Muscle of back (tissue), 11 donors: ENCODE data around the gene TBC1D10B. TPM values are rescaled to one million over a fixed set of nuclear protein-coding genes. Genes with fewer than 3 reads are reported as not detected.

Experiments used
- DNase-seq, 3 donors: peaks; one replicate each; pipeline versions ENCODE4 v3.0.0 to v3.0.0-alpha.2; 2013
- polyA plus RNA-seq, 10 donors: library from polyadenylated mRNA; unstranded; fragments of 120-200 nt; gene quantifications; one replicate each; pipeline ENCODE4 v1.2.1, GENCODE V29; 2013; ENCODE audit not compliant: insufficient read length in 10 of 10

The TBC1D10B gene
- polyA plus RNA-seq, 10 donors = 26.6 to 33.6 (median 29.4) TPM

DNA sequence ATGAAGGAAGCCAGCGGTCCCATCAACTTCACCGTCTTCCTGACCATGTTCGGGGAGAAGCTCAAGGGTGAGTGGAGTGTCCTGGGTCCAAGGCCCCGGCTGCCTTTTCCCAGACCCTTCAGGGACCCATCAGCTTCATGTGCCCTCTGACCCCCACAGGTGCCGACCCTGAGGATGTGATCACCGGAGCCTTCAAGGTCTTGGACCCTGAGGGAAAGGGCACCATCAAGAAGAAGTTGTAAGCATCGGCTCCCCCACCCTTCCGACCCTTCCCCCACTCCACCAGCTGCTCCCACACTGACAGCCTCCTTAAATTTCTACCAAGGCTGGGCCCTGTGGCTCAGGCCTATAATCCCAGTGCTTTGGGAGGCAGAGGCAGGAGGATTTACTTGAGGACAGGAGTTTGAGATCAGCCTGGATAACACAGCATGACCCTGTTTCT, 6.2 kb upstream of the TBC1D10B start:
- DNase-seq = peak in 1 of 3 donors; percentile 17

DNA sequence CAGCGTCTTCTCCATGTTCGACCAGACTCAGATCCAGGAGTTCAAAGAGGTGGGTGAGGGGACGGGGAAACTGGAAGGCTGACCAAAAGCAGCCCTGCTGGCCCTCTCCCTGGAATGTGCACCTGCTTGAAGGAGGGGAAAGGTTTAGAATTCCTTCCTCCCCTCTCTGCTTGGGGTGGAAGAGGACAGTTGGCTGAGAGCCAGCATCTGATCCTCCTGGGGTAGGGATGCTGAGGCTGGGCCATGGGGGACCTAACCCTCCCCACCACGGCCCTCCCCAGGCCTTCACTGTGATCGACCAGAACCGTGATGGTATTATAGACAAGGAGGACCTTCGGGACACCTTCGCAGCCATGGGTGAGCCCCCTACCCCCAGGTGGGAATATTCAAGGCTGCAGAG, 5.6 kb upstream of the TBC1D10B start:
- DNase-seq = no peak

DNA sequence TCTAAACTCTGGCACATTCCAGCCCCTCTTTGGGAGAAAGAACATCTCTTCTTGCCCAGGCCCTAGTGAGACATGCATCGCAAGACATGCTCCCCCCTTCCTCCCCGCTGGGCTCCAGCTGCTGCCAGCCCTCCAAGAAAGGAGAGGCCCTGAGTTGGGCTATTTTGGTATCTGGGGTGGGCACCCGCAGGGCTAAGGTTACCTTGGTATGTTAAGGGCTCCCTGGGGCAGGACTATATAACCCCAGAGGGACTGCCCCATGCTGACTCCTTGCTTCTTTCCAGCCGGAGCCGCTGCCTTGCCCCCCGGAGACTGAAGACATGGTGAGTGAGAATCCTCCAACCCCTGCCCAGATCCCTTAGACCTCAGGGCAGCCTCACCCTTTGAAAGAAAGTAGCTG, 4.2 kb upstream of the TBC1D10B start, which contains the start of gene MYL11:
MYL11 (plus strand) TSS at position 265 of the 400 bp plus-strand sequence; CDS start at position 321, 56 bp downstream.
- peak in 1 of 3 donors; percentile 75 for DNase-seq

DNA sequence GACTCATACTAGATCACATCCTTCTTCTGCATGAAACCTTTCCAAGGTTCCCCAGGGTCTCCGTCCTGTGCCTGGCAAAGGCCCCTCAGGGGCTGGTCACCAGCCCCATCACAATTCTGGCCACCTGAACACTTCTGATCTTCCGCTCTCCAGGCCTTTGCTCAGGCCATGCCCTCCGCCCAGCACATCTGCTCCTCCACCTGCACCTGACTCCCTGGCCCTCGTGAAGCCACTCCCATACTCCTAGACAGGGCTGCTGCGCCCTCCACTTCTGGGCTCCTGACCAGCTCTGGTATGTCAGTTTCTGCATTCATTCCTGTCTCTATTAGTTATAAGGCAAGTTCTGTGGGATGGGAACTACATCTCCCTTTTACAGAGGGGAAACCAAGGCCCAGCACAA, 2.4 kb upstream of the TBC1D10B start:
- no peak for DNase-seq

DNA sequence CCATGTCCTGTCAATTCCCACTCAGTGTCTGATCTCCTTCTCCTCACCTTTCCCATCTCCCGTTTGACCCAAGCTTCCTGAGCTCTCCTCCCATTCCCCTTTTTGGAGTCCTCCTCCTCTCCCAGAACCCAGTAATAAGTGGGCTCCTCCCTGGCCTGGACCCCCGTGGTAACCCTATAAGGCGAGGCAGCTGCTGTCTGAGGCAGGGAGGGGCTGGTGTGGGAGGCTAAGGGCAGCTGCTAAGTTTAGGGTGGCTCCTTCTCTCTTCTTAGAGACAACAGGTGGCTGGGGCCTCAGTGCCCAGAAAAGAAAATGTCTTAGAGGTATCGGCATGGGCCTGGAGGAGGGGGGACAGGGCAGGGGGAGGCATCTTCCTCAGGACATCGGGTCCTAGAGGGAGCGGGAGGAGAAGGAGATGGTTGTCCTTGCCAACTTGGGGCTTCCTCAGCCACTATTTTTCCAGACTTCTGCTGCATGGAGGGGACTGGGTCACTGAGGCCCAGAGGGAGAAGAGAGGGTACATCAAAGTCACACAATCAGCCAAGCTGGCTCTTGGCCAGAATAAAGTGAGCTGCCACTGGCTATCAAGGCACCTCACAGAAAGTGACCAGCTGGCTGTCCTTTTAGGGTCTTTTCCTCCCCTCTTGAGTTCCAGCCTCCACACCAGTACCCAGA, 1.9 kb upstream of the TBC1D10B start:
- DNase-seq = peak; percentile 65 to 80 (median 66)

DNA sequence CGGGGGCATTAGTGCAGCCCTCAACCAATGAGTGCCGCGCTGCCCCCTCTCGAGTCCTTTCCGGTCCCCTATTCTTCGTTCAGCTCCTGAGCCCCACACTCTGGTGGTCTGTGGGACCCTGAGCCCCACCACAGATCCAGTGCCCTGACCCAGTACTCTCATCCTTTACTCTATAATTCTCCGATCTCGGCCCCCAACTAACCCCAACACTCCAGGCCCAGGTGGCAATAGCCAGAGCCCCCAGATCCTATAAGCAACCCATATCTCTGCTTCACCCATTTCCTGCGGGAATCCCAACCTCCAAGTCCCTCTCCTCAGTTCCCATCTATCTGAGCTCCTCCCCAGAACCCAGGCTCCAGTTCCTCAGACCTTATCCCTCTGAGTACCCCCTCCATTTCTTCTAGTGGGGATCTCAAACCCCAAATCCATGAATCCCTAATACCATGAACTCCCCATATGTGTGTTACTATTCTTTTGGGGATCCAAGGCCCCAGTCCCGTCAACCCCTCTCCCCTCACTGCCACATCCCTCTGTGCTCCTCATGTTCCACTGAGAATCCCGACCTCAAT, 1.0 kb upstream of the TBC1D10B start:
- no peak for DNase-seq

DNA sequence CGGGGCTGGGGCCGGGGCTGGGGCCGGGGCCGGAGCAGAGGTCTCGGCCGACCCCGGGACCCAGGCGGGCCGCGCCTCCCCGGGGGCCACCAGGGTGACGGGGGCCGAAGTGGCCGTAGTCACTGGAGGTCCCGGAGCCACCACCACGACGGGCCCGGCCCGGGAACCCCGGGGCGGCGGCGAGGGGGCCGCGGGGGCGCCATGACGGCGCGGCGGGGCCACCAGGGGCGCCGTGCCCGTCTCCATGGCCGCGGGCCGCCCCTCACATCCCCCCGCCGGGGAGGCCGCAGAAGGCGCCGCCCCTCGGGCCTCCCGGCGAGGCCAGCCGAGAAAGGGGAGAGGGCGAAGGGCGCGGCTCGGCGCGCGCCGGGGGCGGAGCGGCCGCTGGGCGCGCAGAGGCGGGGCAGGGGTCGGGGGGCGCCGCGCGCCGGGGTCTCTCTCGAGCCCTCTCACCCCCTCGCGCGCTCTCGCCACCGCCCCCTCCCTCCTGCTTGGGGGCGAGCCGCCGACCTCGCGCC, 297 bp downstream of the TBC1D10B start:
- DNase-seq = no peak

DNA sequence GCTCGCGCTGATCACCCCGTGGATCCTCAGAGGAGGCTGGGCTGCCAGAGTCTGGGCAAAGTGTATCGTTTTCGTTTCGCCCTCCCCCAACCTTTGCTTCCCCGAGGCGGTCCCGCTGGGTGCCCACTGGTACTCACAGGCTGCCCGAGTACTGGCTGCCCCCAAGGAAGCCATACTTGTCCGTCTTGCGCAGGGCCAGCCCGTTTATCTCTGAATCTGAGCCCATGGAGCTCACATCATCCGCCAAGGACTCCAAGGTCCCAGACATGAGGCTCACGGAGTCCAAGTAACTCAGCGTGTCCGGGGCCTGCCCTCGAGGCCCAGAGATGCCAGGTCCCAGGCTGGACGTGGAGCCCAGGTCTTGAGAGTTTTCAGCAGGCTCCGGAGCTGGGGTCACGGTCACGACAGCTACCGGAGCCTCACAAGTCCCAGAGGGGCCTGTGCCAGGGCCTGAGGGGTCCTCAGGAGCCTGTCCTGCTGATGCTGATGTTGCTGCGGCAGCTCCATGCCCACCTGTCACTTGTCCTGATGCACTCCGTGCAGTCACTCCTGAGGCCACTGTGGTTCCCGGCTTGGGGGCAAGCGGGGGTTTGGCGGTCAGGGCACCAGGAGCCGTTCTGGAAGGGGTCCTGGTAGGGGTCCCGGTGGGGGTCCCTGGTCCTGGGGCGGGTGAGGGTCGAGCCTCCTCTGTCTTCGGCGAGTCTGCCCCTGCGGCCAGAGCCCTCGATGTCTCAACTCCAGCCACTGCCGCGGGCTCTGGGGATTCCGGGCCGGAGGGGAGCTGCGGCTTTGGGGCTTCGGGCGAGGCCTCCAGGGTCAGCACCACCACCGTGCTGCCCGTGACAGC, 980 bp downstream of the TBC1D10B start:
- DNase-seq = peak in 1 of 3 donors; percentile 53

DNA sequence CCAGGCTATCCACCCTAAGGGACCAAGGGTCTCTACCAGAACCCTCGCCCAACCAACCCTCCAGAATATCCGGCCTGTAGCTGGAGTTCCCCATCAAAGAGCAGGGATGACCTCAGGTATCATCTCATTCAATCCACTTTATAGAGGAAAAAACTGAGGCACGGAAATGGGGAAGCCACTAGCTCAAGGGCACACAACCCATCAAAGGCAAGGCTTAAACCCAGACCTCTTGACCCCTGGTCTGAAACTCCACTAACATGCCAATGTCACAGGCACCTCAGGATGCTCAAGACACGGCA, 1.6 kb downstream of the TBC1D10B start:
- DNase-seq = no peak

DNA sequence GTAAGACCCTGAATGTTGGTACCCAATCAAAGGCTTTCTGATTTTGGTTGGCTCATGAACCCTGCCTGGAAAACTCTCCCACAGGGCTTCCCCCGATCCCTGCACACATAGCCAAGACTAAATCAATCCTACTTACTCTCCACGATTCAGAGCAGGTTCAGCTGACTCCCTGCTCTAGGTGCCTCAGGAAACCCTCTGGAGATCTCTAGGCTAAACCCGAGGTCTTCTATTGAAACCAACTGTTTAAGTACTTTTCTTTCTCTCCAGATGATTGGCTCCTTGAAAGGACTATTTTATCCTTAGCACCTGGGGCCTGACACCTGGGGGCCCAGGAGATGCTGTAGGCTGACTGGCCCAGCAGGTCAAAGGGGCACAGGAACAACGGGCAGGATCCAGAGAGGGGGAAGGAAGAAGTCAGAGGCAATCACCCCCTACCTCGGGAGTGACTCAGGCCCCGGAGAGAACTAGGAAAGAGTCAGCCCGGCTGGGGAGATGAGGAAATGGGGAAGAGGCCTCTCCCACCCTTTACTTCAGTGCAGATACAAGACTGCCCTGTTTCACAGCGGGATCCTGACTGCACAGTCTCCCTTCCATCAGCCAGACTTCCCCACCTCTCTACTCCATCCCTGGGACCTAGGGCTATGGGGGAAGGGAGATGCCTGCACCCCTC, 2.0 kb downstream of the TBC1D10B start:
- DNase-seq = no peak

DNA sequence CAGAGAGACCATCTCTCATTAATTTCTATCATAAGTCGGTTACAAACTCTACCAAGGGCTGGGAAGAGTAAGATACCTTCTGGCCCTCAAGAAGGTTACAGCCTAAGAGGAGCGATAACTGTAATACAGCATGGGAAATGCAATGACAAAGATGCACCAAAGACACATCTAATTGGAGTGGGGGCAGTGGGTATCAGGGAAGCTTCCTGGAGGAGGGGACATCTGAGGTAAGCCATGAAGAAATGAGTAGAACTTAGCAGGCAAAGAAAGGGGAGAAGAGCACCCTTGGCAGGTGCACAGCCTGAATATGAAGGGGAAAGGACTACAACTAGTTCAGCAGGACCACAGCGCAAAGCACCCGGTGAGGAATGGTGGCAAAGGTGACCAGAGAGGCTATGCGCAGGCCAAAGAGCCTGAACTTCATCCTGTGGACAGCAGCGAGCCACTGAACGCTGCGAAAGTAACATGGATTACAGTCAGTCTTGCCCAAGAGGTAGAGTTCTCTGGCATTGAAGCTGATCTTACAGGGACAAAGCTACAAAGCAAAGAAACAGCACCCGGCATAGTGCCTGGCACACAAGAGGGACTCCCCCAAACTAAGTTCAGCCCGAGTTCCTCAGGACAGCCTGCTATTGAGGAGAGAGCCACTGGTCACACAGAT, 2.8 kb downstream of the TBC1D10B start:
- DNase-seq = no peak

DNA sequence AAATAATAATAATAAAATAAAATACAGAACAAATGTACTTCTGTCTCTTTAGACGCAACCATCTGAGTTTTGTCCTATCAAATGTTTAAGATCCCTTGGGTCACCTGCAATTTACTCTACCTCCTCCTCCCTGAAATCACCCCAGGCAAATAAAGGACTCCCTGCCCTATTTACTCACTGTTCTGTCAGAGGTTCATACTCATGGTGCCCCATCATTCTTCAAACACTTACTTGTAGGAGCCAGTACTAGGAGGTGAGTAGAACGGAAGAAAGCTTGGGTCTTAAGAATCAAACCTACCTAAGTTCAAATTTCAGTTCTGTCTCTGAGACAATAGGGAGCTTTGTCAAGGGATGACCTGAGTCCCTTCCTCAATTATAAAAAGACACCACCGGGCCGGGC, 3.8 kb downstream of the TBC1D10B start:
- no peak for DNase-seq

DNA sequence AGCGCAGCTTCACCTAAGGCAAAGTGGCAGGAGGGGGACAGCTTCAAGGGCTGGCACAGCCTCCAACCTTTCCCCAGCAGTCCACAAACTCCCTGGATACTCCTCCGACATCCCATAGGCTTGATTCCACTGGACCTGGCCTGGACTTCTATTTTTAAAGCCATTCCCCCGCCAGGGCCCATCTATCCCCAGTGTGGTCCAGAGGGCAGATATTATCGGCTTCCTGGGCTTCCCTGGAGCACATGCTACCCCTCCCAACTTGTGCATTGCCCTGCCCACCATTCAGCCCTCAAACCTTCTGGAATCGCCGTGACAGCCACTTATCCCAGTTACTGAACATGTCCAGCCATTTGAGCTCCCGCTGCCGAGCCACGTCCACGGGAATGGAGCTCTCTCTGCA, 5.1 kb downstream of the TBC1D10B start:
- DNase-seq = no peak

DNA sequence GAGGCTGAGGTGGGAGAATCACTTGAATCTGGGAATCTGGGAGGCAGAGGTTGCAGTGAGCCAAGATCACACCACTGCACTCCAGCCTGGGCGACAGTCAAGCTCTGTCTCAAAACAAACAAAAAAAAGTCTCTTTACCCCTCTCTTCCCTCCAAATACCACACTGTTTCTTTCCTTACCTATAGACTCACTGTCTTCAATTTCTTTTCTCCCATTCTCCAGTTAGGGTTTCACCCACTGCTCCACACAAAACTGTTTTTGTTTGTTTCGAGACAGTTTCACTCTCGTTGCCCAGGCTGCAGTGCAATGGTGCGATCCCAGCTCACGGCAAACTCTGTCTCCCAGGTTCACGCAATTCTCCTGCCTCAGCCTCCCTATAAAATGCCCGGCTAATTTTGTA, 9.1 kb downstream of the TBC1D10B start:
- no peak for DNase-seq

DNA sequence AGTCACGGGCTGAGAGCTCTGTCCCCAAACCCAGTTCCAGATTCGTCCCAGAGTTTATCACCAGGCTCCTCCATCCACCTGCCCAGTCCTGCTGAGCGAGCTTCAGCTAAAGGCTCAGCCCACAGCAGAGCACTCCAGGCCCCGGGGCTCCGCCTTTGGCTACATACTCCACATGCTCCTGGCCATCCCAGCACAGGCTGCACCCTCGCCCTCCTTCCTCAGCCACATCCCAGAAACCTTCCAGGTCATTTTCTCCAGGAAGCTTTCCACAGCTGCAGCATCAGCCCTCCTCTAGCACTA, 10.5 kb downstream of the TBC1D10B start:
- no peak for DNase-seq

DNA sequence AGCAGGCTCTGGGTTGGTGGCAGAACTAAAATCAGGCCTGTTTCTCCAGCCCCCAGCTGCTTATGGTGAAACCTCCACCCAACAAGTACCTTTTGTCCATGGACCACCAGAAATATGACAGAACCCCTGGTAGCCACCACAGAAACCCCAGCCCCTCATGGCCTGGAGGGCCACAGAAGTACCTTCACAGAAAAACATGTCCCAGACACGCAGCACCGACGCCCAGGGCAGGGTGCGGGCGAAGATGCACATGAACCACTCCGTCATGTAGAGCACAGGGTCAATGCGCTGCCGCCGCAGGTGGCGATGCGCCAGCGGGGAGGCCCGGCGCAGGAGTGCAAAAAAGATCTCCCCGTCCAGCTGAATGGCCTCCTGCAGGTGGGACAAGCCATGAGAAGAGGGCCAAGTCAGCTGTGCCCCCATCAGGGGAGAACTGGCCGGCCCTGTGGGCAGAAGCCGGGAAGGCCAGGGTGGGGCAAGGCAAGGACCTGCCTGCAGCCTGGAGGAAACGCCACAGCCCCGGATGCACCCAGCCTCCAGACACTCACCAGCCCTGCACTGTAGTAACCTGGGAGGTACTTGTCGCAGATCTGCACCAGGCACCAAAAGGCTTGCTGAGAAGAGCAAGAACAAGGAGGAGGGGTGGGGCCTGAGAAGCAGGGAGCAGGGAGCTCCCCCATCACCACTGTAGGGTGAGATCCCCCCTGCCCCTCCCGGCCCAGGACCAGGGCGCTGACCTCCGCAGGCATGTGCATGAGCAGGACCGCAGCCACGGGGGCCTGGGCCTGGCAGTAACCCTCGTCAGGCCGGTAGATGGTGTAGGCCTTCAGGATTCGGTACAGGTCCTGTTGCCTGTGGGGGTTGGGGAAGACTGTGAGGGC, 11.1 kb downstream of the TBC1D10B start:
- DNase-seq = no peak

DNA sequence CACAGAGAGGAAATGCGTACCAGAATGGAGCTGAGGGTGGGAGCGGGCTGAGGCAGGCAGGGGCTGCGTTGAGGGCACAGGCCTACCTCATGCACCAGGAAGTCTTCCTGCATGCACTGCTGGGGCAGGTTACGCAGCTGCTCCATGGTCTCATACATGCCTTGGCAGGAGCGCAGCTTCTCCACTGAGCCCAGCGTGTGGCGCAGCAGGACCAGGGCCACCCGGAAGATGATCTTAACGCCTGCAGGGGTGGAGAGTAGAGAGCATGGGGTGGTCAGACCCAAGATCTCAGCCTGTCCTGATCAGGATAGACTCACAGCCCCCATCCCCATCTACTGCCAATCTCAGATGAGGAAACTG, 11.7 kb downstream of the TBC1D10B start:
- no peak for DNase-seq

DNA sequence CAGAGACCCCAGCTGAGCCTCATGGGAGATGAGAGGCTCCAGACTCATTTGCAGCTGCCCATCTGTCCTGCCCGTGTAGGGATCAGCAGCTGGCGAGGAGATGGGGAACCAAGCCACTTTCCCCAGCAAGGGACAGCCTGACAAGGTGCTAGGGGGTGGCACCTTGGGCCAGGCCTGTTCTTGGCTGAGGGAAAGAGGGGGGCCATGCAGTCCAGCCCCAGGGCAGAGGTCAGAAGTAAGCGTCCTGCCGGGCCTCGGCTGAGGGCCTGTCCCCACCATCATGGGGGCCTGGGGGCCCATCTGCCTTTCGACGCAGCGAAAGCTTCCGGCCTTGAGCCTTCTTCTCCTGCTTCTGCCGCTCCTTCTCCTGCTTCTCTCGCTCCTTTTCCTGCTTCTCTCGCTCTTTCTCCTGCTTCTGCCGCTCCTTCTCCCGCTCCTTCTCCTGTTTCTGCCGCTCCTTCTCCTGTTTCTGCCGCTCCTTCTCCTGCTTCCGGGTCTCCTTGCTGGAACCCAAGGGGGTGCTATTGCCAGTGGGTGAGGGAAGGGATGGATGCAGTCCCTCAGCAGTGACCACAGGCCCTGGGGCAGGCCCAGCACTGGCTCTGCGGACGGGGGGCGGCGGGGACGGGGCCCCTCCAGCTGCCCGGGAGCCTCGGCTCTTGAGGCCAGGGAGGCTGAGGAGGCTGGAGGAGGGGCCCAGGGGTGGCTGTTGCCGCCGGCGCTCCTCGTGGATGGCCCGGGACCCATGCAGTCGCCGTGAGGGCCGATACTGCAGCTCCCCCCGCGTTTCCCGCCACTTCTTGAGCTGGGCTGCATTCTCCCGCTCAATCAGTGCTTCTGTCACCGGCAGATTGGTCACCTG, 12.3 kb downstream of the TBC1D10B start:
- no peak for DNase-seq

DNA sequence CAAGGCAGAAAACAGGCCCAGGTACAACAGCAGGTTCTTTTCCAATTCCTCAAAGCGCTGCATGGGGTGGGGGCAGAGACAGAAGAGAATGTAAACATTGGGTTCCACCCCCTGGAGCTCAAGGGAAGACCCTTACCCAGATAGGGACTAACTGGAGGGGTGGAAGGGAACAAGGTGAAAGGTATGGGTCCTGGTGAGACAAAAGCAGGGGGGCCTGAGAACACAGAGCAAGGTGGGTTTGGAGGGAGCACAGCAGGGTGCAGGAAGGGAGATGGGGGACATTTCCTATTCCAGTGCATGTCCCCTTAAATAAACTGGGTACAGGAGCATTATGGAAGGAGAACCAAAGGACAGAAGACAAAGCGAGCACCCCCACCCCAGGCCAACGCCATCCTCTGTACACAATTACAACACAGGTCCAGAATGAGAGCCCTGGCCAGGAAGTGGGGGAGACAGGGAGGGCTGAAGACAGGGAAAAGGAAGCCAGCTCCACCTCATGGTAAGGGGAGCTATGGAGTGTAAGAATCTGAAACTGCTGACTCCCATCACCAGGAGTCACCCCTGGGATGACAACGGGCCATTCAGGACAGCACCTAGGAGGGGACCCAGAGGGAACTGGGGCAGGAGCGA, 13.1 kb downstream of the TBC1D10B start:
- DNase-seq = no peak
